ENCODE measurements around the gene VAMP3. TPM values are rescaled to one million over a fixed set of nuclear protein-coding genes. Genes with fewer than 3 reads are reported as not detected.
A peak's percentile ranks its signal among the peaks of the same experiment; 100 is the strongest.
"Not testable (repeated sequence)": the region's sequence is repeated elsewhere in the genome, so short reads cannot be mapped to it uniquely, and the experiment has no call there.

Gene VAMP3
- total RNA-seq, 4 donors from 2014 or later = 48.0 to 69.0 (median 66.1) TPM

DNA sequence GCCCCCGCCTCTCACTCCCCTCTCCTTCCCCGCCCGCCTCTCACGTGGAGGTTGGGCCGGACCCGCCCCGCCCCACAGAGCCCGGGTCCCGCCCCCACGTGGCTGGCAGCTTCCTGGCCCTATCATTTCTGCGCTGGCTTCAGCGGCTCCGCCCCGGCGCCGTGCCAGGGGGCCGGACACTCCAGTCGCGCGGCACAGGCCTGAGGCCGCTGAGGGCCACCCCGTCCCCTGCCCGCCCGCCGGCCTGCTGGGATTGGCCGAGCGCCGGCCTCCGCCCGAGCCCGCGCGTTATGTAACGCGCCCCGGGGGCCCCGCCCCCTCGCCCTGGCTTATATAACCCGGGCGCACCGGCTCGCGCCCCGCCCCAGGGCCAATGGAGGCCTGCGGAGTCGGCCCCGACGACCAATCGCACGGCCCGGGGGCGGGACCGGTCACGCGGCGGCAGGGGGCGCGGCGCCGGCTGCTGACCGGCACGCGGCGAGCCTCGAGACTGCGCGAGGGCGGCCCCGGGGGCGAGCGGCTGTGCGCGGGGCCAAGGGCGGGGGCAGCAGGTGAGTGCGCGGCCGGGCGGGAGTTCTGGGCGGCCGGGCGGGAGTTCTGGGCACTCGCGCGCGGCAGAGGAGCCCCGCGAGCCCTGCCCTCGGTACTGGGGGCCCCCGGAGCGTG, 12.9 kb downstream of the VAMP3 start, which contains the start of gene PER3:
PER3 (plus strand) TSS at position 466 of the 666 bp plus-strand sequence. CDS start 587 bp downstream, outside the sequence.
- H3K36me3 ChIP-seq = peaks cover 0 to 23% (median 0%) of the 10 kb centered on the region in 3 donors
- peak within 1 kb of the TSS; percentile 56 to 74 (median 68) for H3K4me3 ChIP-seq
- H3K4me1 ChIP-seq = peaks cover 0 to 26% (median 6%) of the 10 kb centered on the region in 4 donors
- H3K27ac ChIP-seq = peak within 1 kb of the TSS; percentile 80 to 95 (median 86)
- no peaks in the 10 kb centered on the region for H3K9me3 ChIP-seq
- peak in 1 of 2 donors; percentile 55 for TF ChIP-seq POLR2A (IDR thresholded peaks at IDR 0.05)
- TF ChIP-seq, protein P1, sequence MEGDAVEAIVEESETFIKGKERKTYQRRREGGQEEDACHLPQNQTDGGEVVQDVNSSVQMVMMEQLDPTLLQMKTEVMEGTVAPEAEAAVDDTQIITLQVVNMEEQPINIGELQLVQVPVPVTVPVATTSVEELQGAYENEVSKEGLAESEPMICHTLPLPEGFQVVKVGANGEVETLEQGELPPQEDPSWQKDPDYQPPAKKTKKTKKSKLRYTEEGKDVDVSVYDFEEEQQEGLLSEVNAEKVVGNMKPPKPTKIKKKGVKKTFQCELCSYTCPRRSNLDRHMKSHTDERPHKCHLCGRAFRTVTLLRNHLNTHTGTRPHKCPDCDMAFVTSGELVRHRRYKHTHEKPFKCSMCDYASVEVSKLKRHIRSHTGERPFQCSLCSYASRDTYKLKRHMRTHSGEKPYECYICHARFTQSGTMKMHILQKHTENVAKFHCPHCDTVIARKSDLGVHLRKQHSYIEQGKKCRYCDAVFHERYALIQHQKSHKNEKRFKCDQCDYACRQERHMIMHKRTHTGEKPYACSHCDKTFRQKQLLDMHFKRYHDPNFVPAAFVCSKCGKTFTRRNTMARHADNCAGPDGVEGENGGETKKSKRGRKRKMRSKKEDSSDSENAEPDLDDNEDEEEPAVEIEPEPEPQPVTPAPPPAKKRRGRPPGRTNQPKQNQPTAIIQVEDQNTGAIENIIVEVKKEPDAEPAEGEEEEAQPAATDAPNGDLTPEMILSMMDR (IDR thresholded peaks at IDR 0.05) = no peak
- no peaks in the 10 kb centered on the region for H3K27me3 ChIP-seq
- peak; percentile 88 to 98 (median 97) for DNase-seq

DNA sequence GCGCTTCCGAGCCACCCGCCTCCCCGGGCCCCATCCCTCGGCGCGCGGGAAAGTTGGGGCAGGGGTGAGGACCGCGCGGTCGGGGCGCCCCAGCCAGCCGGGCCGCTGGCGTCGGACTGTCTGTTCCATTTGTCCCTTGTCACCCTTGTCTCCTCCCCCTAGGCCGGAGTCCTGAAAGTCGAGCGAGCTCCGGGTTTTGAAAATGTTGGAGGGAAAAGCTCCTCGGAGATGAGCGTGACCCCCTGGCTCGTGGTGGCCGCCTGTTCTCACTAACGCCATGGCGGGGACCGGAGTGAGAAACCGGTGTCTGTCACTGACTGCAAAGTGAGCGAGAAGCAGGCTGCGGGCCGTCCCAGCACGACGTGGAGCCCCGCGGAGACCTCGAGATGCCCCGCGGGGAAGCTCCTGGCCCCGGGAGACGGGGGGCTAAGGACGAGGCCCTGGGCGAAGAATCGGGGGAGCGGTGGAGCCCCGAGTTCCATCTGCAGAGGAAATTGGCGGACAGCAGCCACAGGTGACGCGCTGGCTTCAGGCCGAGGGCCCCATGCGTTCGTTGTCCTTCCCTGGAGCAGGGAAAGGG, 13.5 kb downstream of the VAMP3 start:
- peak overlapping the region; percentile 56 to 74 (median 68) for H3K4me3 ChIP-seq
- H3K4me1 ChIP-seq = peaks cover 0 to 26% (median 6%) of the 10 kb centered on the region in 4 donors
- no peak for TF ChIP-seq POLR2A (IDR thresholded peaks at IDR 0.05)
- TF ChIP-seq, protein P1 (IDR thresholded peaks at IDR 0.05) = no peak
- peak in 2 of 3 donors; percentile 55 to 57 for DNase-seq
- peak overlapping the region; percentile 80 to 95 (median 86) for H3K27ac ChIP-seq
- H3K36me3 ChIP-seq = peaks cover 0 to 22% (median 0%) of the 10 kb centered on the region in 3 donors
- H3K27me3 ChIP-seq = no peaks in the 10 kb centered on the region
- no peaks in the 10 kb centered on the region for H3K9me3 ChIP-seq

DNA sequence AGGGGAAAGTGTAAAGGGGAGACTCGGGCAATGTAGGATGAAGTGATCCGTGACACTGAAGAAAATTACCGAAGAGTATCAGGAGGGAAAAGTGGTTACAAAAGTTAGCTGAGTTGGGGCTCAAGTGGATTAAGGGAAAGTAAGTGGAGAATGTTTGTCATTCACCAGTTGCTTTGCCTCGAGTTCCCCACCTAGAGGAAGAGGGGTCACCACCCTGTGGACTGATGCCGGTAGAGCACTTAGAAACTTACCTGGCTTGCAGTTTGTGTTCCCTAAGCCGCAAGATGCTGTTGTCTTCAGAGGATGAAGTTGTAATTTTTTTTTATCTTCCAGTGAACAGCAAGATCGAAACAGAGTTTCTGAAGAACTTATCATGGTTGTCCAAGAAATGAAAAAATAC, 14.0 kb downstream of the VAMP3 start:
- peak overlapping the region in 1 of 4 donors; percentile 95 for H3K27ac ChIP-seq

DNA sequence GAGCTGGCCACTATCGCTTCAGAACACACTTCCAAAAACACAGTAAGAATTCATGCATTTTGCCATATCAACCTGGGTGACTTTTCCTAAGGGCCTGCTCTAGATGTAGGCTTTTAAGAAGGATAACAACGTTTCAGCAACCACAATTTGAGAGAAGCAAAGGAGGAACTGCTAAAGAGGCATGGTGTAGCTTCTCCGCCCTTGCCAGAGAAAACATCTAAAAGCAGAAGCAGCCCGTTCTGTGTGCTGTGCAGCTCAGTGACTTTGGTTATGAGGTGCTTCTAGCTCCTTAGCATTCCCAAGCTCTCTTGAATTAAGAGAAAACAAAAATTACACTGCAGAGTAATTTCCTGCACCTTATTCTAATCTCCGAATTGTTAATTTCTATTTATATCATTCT, 15.7 kb downstream of the VAMP3 start:
- Histone ChIP-seq H3K36me3 (peaks cover 0 to 28% (median 0%) of the 10 kb centered on the region in 3 donors), H3K9me3 (peaks cover 0 to 14% (median 3%) of the 10 kb centered on the region in 4 donors), H3K27me3 (no peaks in the 10 kb centered on the region), H3K27ac (no peak overlapping the region), H3K4me1 (peaks cover 0 to 26% (median 6%) of the 10 kb centered on the region in 4 donors), H3K4me3 (no peak overlapping the region)
- TF ChIP-seq, protein P1 (IDR thresholded peaks at IDR 0.05) = no peak
- TF ChIP-seq POLR2A (IDR thresholded peaks at IDR 0.05) = no peak
- no peak for DNase-seq

More for the DNA sequence above, 14.0 kb downstream of the VAMP3 start:
- no peaks in the 10 kb centered on the region for H3K27me3 ChIP-seq
- H3K36me3 ChIP-seq = peaks cover 0 to 22% (median 0%) of the 10 kb centered on the region in 3 donors
- peak overlapping the region in 3 of 4 donors; percentile 56 to 74 (median 69) for H3K4me3 ChIP-seq
- H3K4me1 ChIP-seq = peaks cover 0 to 26% (median 6%) of the 10 kb centered on the region in 4 donors
- DNase-seq = no peak
- no peak for TF ChIP-seq POLR2A (IDR thresholded peaks at IDR 0.05)
- TF ChIP-seq, protein P1 (IDR thresholded peaks at IDR 0.05) = no peak
- H3K9me3 ChIP-seq = no peaks in the 10 kb centered on the region

DNA sequence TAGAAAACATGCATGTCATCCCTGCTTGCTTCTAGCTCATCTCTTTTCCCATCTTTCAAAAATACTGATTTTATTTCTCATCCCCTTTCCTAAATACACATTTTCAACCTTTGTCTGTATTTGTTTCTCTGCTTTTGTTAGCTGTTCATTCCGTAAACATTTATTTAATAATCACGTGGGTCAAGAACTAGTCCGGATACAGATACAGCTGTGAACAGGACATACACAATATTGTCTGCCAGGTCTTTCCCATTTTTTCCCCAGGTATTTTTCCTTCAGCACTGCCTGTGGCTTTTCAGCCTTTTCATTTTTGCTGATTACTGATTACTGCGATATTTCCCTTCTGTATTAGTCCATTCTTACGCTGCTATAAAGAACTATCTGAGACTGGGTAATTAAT, 18.7 kb downstream of the VAMP3 start:
- Histone ChIP-seq H3K9me3 (peaks cover 0 to 14% (median 3%) of the 10 kb centered on the region in 4 donors), H3K27ac (no peak overlapping the region), H3K36me3 (peaks cover 0 to 41% (median 0%) of the 10 kb centered on the region in 3 donors), H3K27me3 (no peaks in the 10 kb centered on the region), H3K4me1 (peaks cover 0 to 7% (median 0%) of the 10 kb centered on the region in 4 donors), H3K4me3 (no peak overlapping the region)
- no peak for TF ChIP-seq POLR2A (IDR thresholded peaks at IDR 0.05)
- TF ChIP-seq, protein P1 (IDR thresholded peaks at IDR 0.05) = no peak
- no peak for DNase-seq

DNA sequence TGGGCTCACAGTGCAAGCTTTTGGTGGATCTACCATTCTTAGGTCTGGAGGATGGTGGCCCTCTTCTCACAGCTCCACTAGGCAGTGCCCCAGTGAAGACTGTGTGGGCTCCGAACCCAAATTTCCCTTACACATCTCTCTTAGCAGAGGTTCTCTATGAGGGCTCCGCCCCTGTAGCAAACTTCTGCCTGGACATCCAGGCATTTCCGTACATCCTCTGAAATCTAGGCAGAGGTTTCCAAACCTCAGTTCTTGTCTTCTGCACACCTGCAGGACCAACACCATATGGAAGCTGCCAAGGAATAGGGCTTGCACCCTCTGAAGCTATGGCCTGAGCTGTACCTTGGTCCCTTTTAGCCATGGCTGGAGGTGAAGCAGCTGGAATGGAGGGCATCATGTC, 19.9 kb downstream of the VAMP3 start:
- not testable (repeated sequence) for H3K27ac ChIP-seq, H3K4me3 ChIP-seq, DNase-seq, H3K4me1 ChIP-seq, H3K27me3 ChIP-seq
- H3K9me3 ChIP-seq = peaks cover 0 to 14% (median 3%) of the 10 kb centered on the region in 4 donors
- H3K36me3 ChIP-seq = peaks cover 0 to 53% (median 0%) of the 10 kb centered on the region in 3 donors

All from Peyer's patch (tissue), 4 donors.